Trophoblast cell (in vitro differentiated cells and primary cell): ENCODE data around the gene HS6ST1.

Source experiments
- DNase-seq, 2 donors: peaks; one replicate each; pipeline ENCODE4 v3.0.0-alpha.2; 2016
- H2AFZ ChIP-seq: 2 replicates; pipeline ENCODE4 v1.6.1; 2013; ENCODE audit warnings: low read length, moderate library complexity, mild to moderate bottlenecking; ENCODE audit not compliant: insufficient read depth, poor library complexity
- H2AK5ac ChIP-seq: 2 replicates; pipeline ENCODE4 v1.6.1; 2013; ENCODE audit warnings: mild to moderate bottlenecking, low read length
- H2BK120ac ChIP-seq: 2 replicates; pipeline ENCODE4 v1.6.1; 2013; ENCODE audit warnings: low read length, mild to moderate bottlenecking, moderate library complexity; ENCODE audit not compliant: insufficient read depth, poor library complexity
- H2BK12ac ChIP-seq: 2 replicates; pipeline ENCODE4 v1.6.1; 2013; ENCODE audit warnings: mild to moderate bottlenecking, low read length, moderate library complexity
- H2BK5ac ChIP-seq: 2 replicates; pipeline ENCODE4 v1.6.1; 2013; ENCODE audit warnings: low read length, low read depth, moderate library complexity, mild to moderate bottlenecking; ENCODE audit not compliant: poor library complexity
- H3K14ac ChIP-seq: 2 replicates; pipeline ENCODE4 v1.6.1; 2013; ENCODE audit warnings: mild to moderate bottlenecking, low read length
- H3K18ac ChIP-seq: 2 replicates; pipeline ENCODE4 v1.6.1; 2013; ENCODE audit warnings: mild to moderate bottlenecking, low read length
- H3K23ac ChIP-seq: 2 replicates; pipeline ENCODE4 v1.6.1; 2013; ENCODE audit warnings: low read length
- H3K27ac ChIP-seq: 2 replicates; pipeline ENCODE4 v1.5.1; 2013; ENCODE audit warnings: low read depth, mild to moderate bottlenecking, inconsistent platforms, low read length, moderate library complexity
- H3K27me3 ChIP-seq: 2 replicates; pipeline ENCODE4 v1.6.1; 2013; ENCODE audit warnings: inconsistent platforms, mild to moderate bottlenecking, low read length, moderate library complexity; ENCODE audit not compliant: insufficient read depth
- H3K36me3 ChIP-seq, 2 experiments: 1 replicate in 1 of 2; 2 replicates in 1 of 2; pipeline ENCODE4 v1.6.1; 2013; ENCODE audit warnings: low read length in 2 of 2, mild to moderate bottlenecking in 2 of 2, moderate library complexity in 1 of 2; ENCODE audit not compliant: insufficient read depth in 2 of 2, control insufficient read depth in 1 of 2
- H3K4ac ChIP-seq: 2 replicates; pipeline ENCODE4 v1.6.1; 2013; ENCODE audit warnings: low read depth, mild to moderate bottlenecking, low read length, moderate library complexity
- H3K4me1 ChIP-seq, 2 experiments: 1 replicate in 1 of 2; 2 replicates in 1 of 2; pipeline ENCODE4 v1.6.1; 2013; ENCODE audit warnings: low read length in 2 of 2, mild to moderate bottlenecking in 2 of 2, moderate library complexity in 1 of 2; ENCODE audit not compliant: insufficient read depth in 2 of 2, control insufficient read depth in 1 of 2
- H3K4me2 ChIP-seq: 2 replicates; pipeline ENCODE4 v1.6.1; 2013; ENCODE audit warnings: inconsistent platforms, mild to moderate bottlenecking, low read length, moderate library complexity
- H3K4me3 ChIP-seq: 2 replicates; pipeline ENCODE4 v1.5.1; 2013; ENCODE audit warnings: mild to moderate bottlenecking, low read depth, low read length, inconsistent platforms
- H3K79me1 ChIP-seq: one replicate; pipeline ENCODE4 v1.6.1; 2013; ENCODE audit warnings: low read length
- H3K79me2 ChIP-seq: 2 replicates; pipeline ENCODE4 v1.6.1; 2013; ENCODE audit warnings: low read length, mild to moderate bottlenecking; ENCODE audit not compliant: control insufficient read depth, insufficient read depth, poor library complexity
- H3K9ac ChIP-seq: 2 replicates; pipeline ENCODE4 v1.6.1; 2013; ENCODE audit warnings: mild to moderate bottlenecking, low read length
- H3K9me3 ChIP-seq: 2 replicates; pipeline ENCODE4 v1.6.1; 2013; ENCODE audit warnings: low read depth, mild to moderate bottlenecking, control low read depth, inconsistent platforms, low read length; ENCODE audit not compliant: insufficient read depth
- H4K12ac ChIP-seq: 2 replicates; pipeline ENCODE4 v1.6.1; 2013; ENCODE audit warnings: low read depth, mild to moderate bottlenecking, low read length, moderate library complexity
- H4K8ac ChIP-seq: 2 replicates; pipeline ENCODE4 v1.6.1; 2013; ENCODE audit warnings: low read depth, mild to moderate bottlenecking, low read length, moderate library complexity
- H4K91ac ChIP-seq: one replicate; pipeline ENCODE4 v1.6.1; 2013; ENCODE audit warnings: low read depth, mild to moderate bottlenecking, low read length, moderate library complexity
- WGBS: extraction: QIAGEN DNeasy Blood & Tissue Kit; methylation state at CpG from one replicate; pipeline ENCODE4 v1.1.7; 2013; ENCODE audit warnings: missing lambda C conversion rate; ENCODE audit not compliant: insufficient read length, insufficient coverage; ENCODE audit errors: extremely low coverage; 5-methylcytosine and 5-hydroxymethylcytosine counted together

Gene HS6ST1

GRCh38 chr2:128311755-128312341 lies 6.8 kb downstream of the HS6ST1 start:
- Histone ChIP-seq H3K14ac (no peak overlapping the region), H2BK12ac (no peak overlapping the region), H3K4me2 (no peak overlapping the region)

GRCh38 chr2:128311216-128311754 lies 7.4 kb downstream of the HS6ST1 start:
- no peak overlapping the region for H3K14ac ChIP-seq
- no peak overlapping the region for H2AFZ ChIP-seq
- peaks cover 4 to 9% of the 10 kb centered on the region in 2 experiments for H3K4me1 ChIP-seq
- no peaks in the 10 kb centered on the region for H3K27me3 ChIP-seq
- peak overlapping the region; percentile 13 for H3K4ac ChIP-seq
- H4K12ac ChIP-seq = no peak overlapping the region
- no peak overlapping the region for H4K91ac ChIP-seq
- H3K79me1 ChIP-seq = no peaks in the 10 kb centered on the region
- H3K79me2 ChIP-seq = peaks cover 12% of the 10 kb centered on the region
- H3K23ac ChIP-seq = no peak overlapping the region
- no CpG with 5 or more reads among the region's 7 CpGs for WGBS
- H3K36me3 ChIP-seq = peaks cover 15 to 27% of the 10 kb centered on the region in 2 experiments
- no peak overlapping the region for H3K9ac ChIP-seq
- H2BK120ac ChIP-seq = no peak overlapping the region
- H2BK12ac ChIP-seq = no peak overlapping the region
- H3K18ac ChIP-seq = no peak overlapping the region
- H3K4me3 ChIP-seq = no peak overlapping the region
- no peak overlapping the region for H2BK5ac ChIP-seq
- no peak overlapping the region for H4K8ac ChIP-seq
- H3K27ac ChIP-seq = no peak overlapping the region
- H2AK5ac ChIP-seq = no peak overlapping the region
- no peak for DNase-seq
- H3K4me2 ChIP-seq = no peak overlapping the region
- no peaks in the 10 kb centered on the region for H3K9me3 ChIP-seq

More at GRCh38 chr2:128311755-128312341, 6.8 kb downstream of the HS6ST1 start:
- H2BK5ac ChIP-seq = no peak overlapping the region
- peaks cover 18% of the 10 kb centered on the region for H3K79me2 ChIP-seq
- H4K91ac ChIP-seq = no peak overlapping the region
- H3K4me3 ChIP-seq = no peak overlapping the region
- no peak for DNase-seq
- no peak overlapping the region for H4K8ac ChIP-seq
- H2AK5ac ChIP-seq = no peak overlapping the region
- no peak overlapping the region for H4K12ac ChIP-seq
- peaks cover 5 to 10% of the 10 kb centered on the region in 2 experiments for H3K4me1 ChIP-seq
- H2BK120ac ChIP-seq = no peak overlapping the region
- no peaks in the 10 kb centered on the region for H3K9me3 ChIP-seq
- H3K36me3 ChIP-seq = peaks cover 20 to 27% of the 10 kb centered on the region in 2 experiments
- H3K18ac ChIP-seq = no peak overlapping the region
- no peaks in the 10 kb centered on the region for H3K79me1 ChIP-seq
- H3K27me3 ChIP-seq = no peaks in the 10 kb centered on the region
- H3K27ac ChIP-seq = no peak overlapping the region
- no peak overlapping the region for H3K9ac ChIP-seq
- peak overlapping the region; percentile 49 for H3K4ac ChIP-seq
- no peak overlapping the region for H3K23ac ChIP-seq
- WGBS = no CpG with 5 or more reads among the region's 11 CpGs
- no peak overlapping the region for H2AFZ ChIP-seq

DNA sequence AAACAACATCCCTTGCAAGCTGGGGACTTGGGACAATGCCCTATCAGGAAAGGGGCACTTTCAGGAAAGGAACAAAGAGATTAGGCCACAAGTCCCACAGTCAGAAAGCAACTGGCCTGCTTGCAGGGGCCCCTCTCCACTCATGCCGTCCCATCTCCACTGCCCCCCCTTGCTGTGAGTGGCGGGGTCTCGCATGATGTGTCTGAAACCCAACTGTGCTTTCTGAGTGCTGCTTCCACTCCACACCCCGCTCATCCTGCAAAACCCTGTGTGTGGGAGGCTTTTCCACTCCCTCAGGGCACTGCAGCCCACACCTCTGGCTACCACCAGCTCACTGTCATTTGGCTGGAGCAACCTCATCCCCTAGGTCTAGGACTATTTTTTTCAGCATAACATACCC lies 7.9 kb downstream of the HS6ST1 start:
- H3K27ac ChIP-seq = no peak overlapping the region
- peaks cover 8% of the 10 kb centered on the region for H3K79me2 ChIP-seq
- peaks cover 4% of the 10 kb centered on the region for H3K79me1 ChIP-seq
- H3K4me2 ChIP-seq = no peak overlapping the region
- no peak overlapping the region for H3K9ac ChIP-seq
- peaks cover 9 to 13% of the 10 kb centered on the region in 2 experiments for H3K4me1 ChIP-seq
- no peak overlapping the region for H4K91ac ChIP-seq
- H2AFZ ChIP-seq = no peak overlapping the region
- peaks cover 10 to 24% of the 10 kb centered on the region in 2 experiments for H3K36me3 ChIP-seq
- no peak overlapping the region for H4K12ac ChIP-seq
- no peak overlapping the region for H4K8ac ChIP-seq
- H3K4me3 ChIP-seq = no peak overlapping the region
- H2BK12ac ChIP-seq = no peak overlapping the region
- no peak overlapping the region for H2AK5ac ChIP-seq
- H3K9me3 ChIP-seq = no peaks in the 10 kb centered on the region
- H2BK5ac ChIP-seq = no peak overlapping the region
- no peaks in the 10 kb centered on the region for H3K27me3 ChIP-seq
- H3K23ac ChIP-seq = no peak overlapping the region
- no peak overlapping the region for H3K14ac ChIP-seq
- H2BK120ac ChIP-seq = no peak overlapping the region
- no peak overlapping the region for H3K18ac ChIP-seq
- H3K4ac ChIP-seq = peak overlapping the region; percentile 28
- no peak for DNase-seq
- WGBS = no CpG with 5 or more reads among the region's 4 CpGs

DNA sequence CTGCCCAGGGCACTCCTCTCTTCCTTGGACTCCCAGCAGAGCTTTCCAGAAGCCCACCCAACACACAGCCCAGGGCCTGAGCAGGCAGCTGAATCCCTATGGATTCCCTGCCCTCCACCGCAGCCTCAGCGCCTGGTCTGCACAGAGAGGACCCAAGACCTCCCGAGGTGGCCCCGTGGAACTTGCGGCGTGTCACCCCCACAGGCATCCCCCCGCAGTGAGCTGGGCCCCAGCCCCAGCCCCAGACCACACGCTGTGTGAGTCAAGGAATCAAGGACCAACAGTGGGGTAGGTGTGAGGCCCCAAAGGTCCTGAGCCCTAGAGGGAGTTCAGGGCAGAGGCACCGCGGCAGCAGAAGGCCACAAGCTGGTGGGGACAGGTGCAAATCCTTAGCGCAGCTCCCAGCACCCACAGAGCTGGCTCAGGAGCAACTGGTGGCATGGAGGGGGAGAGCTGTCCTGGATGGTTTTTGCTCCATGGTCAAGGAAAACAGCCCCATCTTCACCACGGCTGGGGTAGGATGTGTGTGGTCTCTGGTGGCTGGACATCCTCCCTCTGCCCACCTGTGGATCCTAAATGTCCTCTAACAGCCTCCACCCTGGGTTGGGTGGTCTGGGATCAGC lies 8.5 kb downstream of the HS6ST1 start:
- no peak overlapping the region for H3K18ac ChIP-seq
- no peak for DNase-seq
- no peak overlapping the region for H4K12ac ChIP-seq
- no peak overlapping the region for H3K4me2 ChIP-seq
- no peaks in the 10 kb centered on the region for H3K9me3 ChIP-seq
- H3K4me3 ChIP-seq = no peak overlapping the region
- H4K8ac ChIP-seq = no peak overlapping the region
- H3K27me3 ChIP-seq = no peaks in the 10 kb centered on the region
- H3K14ac ChIP-seq = no peak overlapping the region
- no peak overlapping the region for H3K9ac ChIP-seq
- no peak overlapping the region for H2BK12ac ChIP-seq
- no peak overlapping the region for H3K27ac ChIP-seq
- H3K79me1 ChIP-seq = peaks cover 10% of the 10 kb centered on the region
- no peak overlapping the region for H2BK120ac ChIP-seq
- H2AFZ ChIP-seq = no peak overlapping the region
- peaks cover 15 to 17% of the 10 kb centered on the region in 2 experiments for H3K4me1 ChIP-seq
- no peak overlapping the region for H2BK5ac ChIP-seq
- no CpG with 5 or more reads among the region's 12 CpGs for WGBS
- H4K91ac ChIP-seq = no peak overlapping the region
- H3K36me3 ChIP-seq = peaks cover 9 to 20% of the 10 kb centered on the region in 2 experiments
- peak overlapping the region; percentile 28 for H3K4ac ChIP-seq
- peaks cover 8% of the 10 kb centered on the region for H3K79me2 ChIP-seq
- no peak overlapping the region for H3K23ac ChIP-seq
- no peak overlapping the region for H2AK5ac ChIP-seq
